A673 (cell line): ENCODE data around the gene TRAF3IP3. TPM values are rescaled to one million over a fixed set of nuclear protein-coding genes. Genes with fewer than 3 reads are reported as not detected.

Experiments
- BruUV-seq: library from RNA; stranded (reverse); fragments of 400-500 nt; replicated peaks from 2 replicates; lab custom pipeline; 2021; lab: Mats Ljungman, UMichigan
- CTCF ChIA-PET: fragments of 300-600 bp; sonication (Branson Sonifier 250); formaldehyde crosslinking; loops from one replicate; lab custom pipeline; 2022; ENCODE audit warnings: antibody characterized with exemption; lab: Charles Lee
- POLR2A ChIA-PET: fragments of 300-600 bp; sonication (Branson Sonifier 250); formaldehyde crosslinking; loops from one replicate; lab custom pipeline; 2022; ENCODE audit warnings: antibody characterized with exemption; ENCODE audit not compliant: low non-redundant PET; lab: Charles Lee
- DNase-seq: peaks from one replicate; pipeline ENCODE4 v3.0.0-alpha.2; 2015; ENCODE audit warnings: low spot score
- H3K27ac ChIP-seq: fragments of 200-600 bp; sonication (generic); 2 replicates; pipeline ENCODE4 v1.5.1; 2016; ENCODE audit warnings: mixed run types, low read depth, mild to moderate bottlenecking, mixed read lengths, antibody characterized with exemption, low read length; ENCODE audit not compliant: poor library complexity, severe bottlenecking
- H3K27me3 ChIP-seq: fragments of 200-600 bp; sonication (generic); replicated peaks from 2 replicates; pipeline ENCODE4 v1.6.1; 2017; ENCODE audit warnings: mixed run types, low read depth, mild to moderate bottlenecking, mixed read lengths, antibody characterized with exemption, low read length; ENCODE audit not compliant: insufficient read depth, poor library complexity
- H3K36me3 ChIP-seq: fragments of 200-600 bp; sonication (generic); 2 replicates; pipeline ENCODE4 v1.6.1; 2016; ENCODE audit warnings: mixed run types, mild to moderate bottlenecking, mixed read lengths, antibody characterized with exemption, low read length; ENCODE audit not compliant: insufficient read depth, poor library complexity, severe bottlenecking
- H3K4me1 ChIP-seq: fragments of 200-600 bp; sonication (generic); 2 replicates; pipeline ENCODE4 v1.6.1; 2017; ENCODE audit warnings: mixed run types, mild to moderate bottlenecking, mixed read lengths, antibody characterized with exemption, low read length; ENCODE audit not compliant: insufficient read depth, poor library complexity, severe bottlenecking
- H3K4me3 ChIP-seq: fragments of 200-600 bp; sonication (generic); 2 replicates; pipeline ENCODE4 v1.5.1; 2016; ENCODE audit warnings: low read depth, mixed run types, mild to moderate bottlenecking, mixed read lengths, low read length; ENCODE audit not compliant: poor library complexity, severe bottlenecking
- H3K9me3 ChIP-seq: fragments of 200-600 bp; sonication (generic); 2 replicates; pipeline ENCODE4 v1.6.1; 2016; ENCODE audit warnings: mixed run types, low read depth, mild to moderate bottlenecking, mixed read lengths, antibody characterized with exemption, low read length; ENCODE audit not compliant: poor library complexity, severe bottlenecking
- EZH2 ChIP-seq: fragments of 200-600 bp; sonication (generic); IDR thresholded peaks from 2 replicates; pipeline ENCODE4 v1.6.1; 2017; ENCODE audit warnings: borderline replicate concordance, low read depth, mild to moderate bottlenecking, mixed read lengths, antibody characterized with exemption, low read length; ENCODE audit not compliant: poor library complexity, severe bottlenecking
- intact Hi-C: fragments of 100-400 bp; cut with micrococcal nuclease; formaldehyde crosslinking; loops from one replicate; pipeline ENCODE4 v1.10.0; 2022; ENCODE audit not compliant: unreplicated experiment
- total RNA-seq: library from RNA; stranded (reverse); gene quantifications from 2 replicates; pipeline ENCODE4 v1.2.3, GENCODE V29; 2021
- TF ChIP-seq, protein P1 (sequence below): fragments of 300-800, 200-600 bp; sonication (generic); conservative IDR thresholded peaks from 2 replicates; pipeline ENCODE4 v1.5.1; 2017; ENCODE audit warnings: low read depth, mild to moderate bottlenecking, antibody characterized with exemption, low read length, moderate library complexity, mixed read lengths

Gene TRAF3IP3
- total RNA-seq, 1 experiment from 2014 or later = 1.6 TPM

GRCh38 chr1:209772126-209772525 lies 16.3 kb downstream of the TRAF3IP3 start:
- intact Hi-C loops = no loop called here
- peak; percentile 62 for DNase-seq

GRCh38 chr1:209774592-209774991 lies 18.7 kb downstream of the TRAF3IP3 start:
- intact Hi-C loops = no loop called here
- no peaks in the 10 kb centered on the region for H3K27me3 ChIP-seq
- CTCF ChIA-PET = interaction anchor here (0.7 kb wide), 1 partner anchor 10 kb away, joined by 3 read pairs; the partner anchor contains the start of gene C1orf74
- no peak for TF ChIP-seq EZH2
- TF ChIP-seq, protein P1, sequence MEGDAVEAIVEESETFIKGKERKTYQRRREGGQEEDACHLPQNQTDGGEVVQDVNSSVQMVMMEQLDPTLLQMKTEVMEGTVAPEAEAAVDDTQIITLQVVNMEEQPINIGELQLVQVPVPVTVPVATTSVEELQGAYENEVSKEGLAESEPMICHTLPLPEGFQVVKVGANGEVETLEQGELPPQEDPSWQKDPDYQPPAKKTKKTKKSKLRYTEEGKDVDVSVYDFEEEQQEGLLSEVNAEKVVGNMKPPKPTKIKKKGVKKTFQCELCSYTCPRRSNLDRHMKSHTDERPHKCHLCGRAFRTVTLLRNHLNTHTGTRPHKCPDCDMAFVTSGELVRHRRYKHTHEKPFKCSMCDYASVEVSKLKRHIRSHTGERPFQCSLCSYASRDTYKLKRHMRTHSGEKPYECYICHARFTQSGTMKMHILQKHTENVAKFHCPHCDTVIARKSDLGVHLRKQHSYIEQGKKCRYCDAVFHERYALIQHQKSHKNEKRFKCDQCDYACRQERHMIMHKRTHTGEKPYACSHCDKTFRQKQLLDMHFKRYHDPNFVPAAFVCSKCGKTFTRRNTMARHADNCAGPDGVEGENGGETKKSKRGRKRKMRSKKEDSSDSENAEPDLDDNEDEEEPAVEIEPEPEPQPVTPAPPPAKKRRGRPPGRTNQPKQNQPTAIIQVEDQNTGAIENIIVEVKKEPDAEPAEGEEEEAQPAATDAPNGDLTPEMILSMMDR = no peak
- no peak overlapping the region for H3K4me3 ChIP-seq
- H3K27ac ChIP-seq = no peak overlapping the region
- BruUV-seq = no TSS peak
- H3K9me3 ChIP-seq = no peaks in the 10 kb centered on the region
- H3K4me1 ChIP-seq = peaks cover 13% of the 10 kb centered on the region
- POLR2A ChIA-PET = no interaction called here
- DNase-seq = no peak
- H3K36me3 ChIP-seq = no peaks in the 10 kb centered on the region

More at GRCh38 chr1:209772126-209772525, 16.3 kb downstream of the TRAF3IP3 start:
- peaks cover 38% of the 10 kb centered on the region for H3K4me1 ChIP-seq
- no TSS peak for BruUV-seq
- no peak overlapping the region for H3K4me3 ChIP-seq
- ChIA-PET POLR2A (no interaction called here), CTCF (no interaction called here)
- H3K27ac ChIP-seq = no peak overlapping the region
- H3K9me3 ChIP-seq = no peaks in the 10 kb centered on the region
- TF ChIP-seq, protein P1 = no peak
- no peak for TF ChIP-seq EZH2
- H3K27me3 ChIP-seq = no peaks in the 10 kb centered on the region
- H3K36me3 ChIP-seq = no peaks in the 10 kb centered on the region

GRCh38 chr1:209775678-209776077 lies 19.8 kb downstream of the TRAF3IP3 start:
- CTCF ChIA-PET = no interaction called here
- DNase-seq = no peak
- Histone ChIP-seq H3K27me3 (no peaks in the 10 kb centered on the region), H3K27ac (no peak overlapping the region), H3K4me3 (no peak overlapping the region), H3K36me3 (no peaks in the 10 kb centered on the region), H3K9me3 (no peaks in the 10 kb centered on the region), H3K4me1 (peaks cover 3% of the 10 kb centered on the region)
- TF ChIP-seq, protein P1 = no peak
- TF ChIP-seq EZH2 = no peak
- intact Hi-C loops = no loop called here
- POLR2A ChIA-PET = no interaction called here
- BruUV-seq = no TSS peak
